ENCODE measurements around the gene WDR53. TPM values are rescaled to one million over a fixed set of nuclear protein-coding genes. Genes with fewer than 3 reads are reported as not detected.

Gene WDR53
- total RNA-seq: 6.3 and 7.6 TPM in 2 replicates

DNA sequence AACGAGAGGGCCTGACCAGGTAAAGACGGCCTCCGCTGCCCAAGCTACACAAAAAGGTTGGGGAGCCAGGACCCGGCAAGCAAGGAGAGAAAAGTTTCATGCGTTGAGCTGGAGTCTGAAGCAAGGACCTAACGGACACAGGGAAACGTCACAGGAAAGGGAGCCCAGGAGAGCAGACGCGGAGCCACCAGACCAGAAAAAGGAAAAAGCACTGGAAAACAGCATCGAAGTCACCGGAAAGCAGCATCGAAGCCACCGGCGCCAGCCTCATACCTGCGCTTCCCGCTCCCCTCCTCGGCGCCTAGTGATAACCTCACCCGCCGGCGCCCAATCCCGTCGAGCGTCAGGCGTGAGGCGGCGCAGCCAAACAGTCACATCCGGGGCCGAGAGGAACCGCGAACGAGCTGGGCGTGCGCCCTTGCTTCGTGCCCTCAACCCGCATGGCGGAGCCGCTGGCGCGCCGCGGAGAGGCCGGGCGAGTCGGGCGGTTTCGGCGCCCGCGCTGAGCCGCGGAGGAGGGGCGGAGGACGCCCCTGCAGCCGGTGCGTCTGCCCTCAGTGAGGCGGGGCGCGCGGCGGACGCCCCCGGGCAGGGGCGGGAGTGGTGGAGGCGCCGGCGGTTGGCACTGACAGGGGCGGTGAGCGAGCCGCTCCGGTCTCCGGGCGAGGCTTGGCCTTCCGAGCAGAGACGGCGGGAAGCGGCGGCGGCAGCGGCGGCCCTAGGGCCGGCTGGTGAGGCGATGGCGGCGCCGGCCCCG is at the start of gene WDR53, which contains the start of gene FBXO45:
TSS of gene WDR53 (minus strand) at position 309 of the 757 bp plus-strand sequence. CDS start 7,079 bp downstream, outside the sequence.
TSS of gene FBXO45 (plus strand) at position 415 of the 757 bp plus-strand sequence. CDS start at position 740, 325 bp downstream.

DNA sequence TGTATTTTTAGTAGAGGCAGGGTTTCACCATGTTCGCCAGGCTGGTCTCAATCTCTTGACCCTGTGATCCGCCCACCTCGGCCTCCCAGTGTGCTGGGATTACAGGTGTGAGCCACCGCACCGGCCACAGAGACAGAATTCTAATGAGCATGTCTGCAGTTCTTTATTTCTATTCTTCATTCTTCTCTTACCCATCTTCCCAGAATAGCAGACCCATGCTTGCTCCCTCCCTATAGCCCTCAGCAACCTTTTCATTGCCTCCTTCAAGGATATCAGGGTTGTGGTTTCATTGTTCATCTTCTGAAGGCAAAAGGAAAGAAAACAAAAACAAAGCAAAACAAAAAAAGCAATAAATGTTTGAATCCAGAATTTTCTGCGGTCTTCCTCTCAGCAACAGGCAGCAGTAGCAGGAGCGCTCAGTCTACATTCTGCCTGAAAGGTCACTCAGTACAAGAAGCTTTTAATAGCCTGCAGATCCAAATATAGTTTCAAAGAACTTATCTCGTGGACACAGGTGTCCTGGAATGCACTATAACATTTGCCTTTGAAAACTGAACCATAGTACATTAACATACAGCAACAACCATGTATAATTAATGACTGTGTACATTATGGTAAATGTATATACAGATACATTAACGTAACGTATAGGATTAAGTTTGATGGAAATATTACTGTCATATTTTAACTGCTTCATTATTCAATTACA is 53.3 kb downstream of the WDR53 start, which contains the start of gene SMCO1:
TSS of gene SMCO1 (minus strand) at position 434 of the 709 bp plus-strand sequence. CDS start at position 297, 137 bp downstream.

Other genes starting within 250 kb of the WDR53 start
- gene TM4SF19, start 230.2 kb downstream of the WDR53 start, total RNA-seq: not detected in 2 replicates
- 16.5 and 16.8 TPM in 2 replicates for gene UBXN7, start 136.1 kb downstream of the WDR53 start, total RNA-seq
- gene RNF168, start 64.8 kb downstream of the WDR53 start, total RNA-seq: 16.5 and 20.9 TPM in 2 replicates
- not detected in 2 replicates for gene SMCO1, start 53.2 kb downstream of the WDR53 start, total RNA-seq
- 6.3 and 7.8 TPM in 2 replicates for gene FBXO45, start 106 bp upstream of the WDR53 start, total RNA-seq
- gene NRROS, start 71.1 kb upstream of the WDR53 start, total RNA-seq: 0.28 and 0.46 TPM in 2 replicates
- 4.3 TPM in 2 replicates for gene CEP19, start 143.7 kb upstream of the WDR53 start, total RNA-seq
- gene PIGX, start 143.8 kb upstream of the WDR53 start, total RNA-seq: 15.5 and 20.1 TPM in 2 replicates
- 23.2 and 33.7 TPM in 2 replicates for gene PAK2, start 171.3 kb upstream of the WDR53 start, total RNA-seq

Measured in smooth muscle cell of bladder (primary cell).